Transverse colon (tissue), 4 donors: ENCODE data around the gene BICDL2.
"Not testable (repeated sequence)": the region's sequence is repeated elsewhere in the genome, so short reads cannot be mapped to it uniquely, and the experiment has no call there.

ENCODE experiments used
- EP300 ChIP-seq: sonication (generic); formaldehyde crosslinking; IDR thresholded peaks from one replicate; pipeline ENCODE4 v1.6.1; 2017; ENCODE audit warnings: antibody characterized with exemption, low read depth
- POLR2A ChIP-seq: fragments of 450-650 bp; IDR thresholded peaks from one replicate; pipeline ENCODE4 v1.6.1; 2016; ENCODE audit warnings: antibody characterized with exemption, mild to moderate bottlenecking, moderate library complexity
- POLR2AphosphoS5 ChIP-seq, 3 donors: sonication (generic); formaldehyde crosslinking; IDR thresholded peaks; one replicate each; pipeline ENCODE4 v1.6.1; 2016; ENCODE audit warnings: antibody characterized with exemption in 3 of 3
- TF ChIP-seq, protein P1 (sequence below), 5 experiments: fragments of 200-600 bp in 3 of 5; fragments of 450-650 bp in 2 of 5; sonication (generic) in 3 of 5; IDR thresholded peaks; 1 replicate in 2 of 5; 2 replicates in 3 of 5; pipeline ENCODE4 v1.5.1; 2016 to 2017; ENCODE audit warnings: antibody characterized with exemption in 5 of 5, inconsistent platforms in 3 of 5, mild to moderate bottlenecking in 2 of 5, moderate library complexity in 1 of 5

DNA sequence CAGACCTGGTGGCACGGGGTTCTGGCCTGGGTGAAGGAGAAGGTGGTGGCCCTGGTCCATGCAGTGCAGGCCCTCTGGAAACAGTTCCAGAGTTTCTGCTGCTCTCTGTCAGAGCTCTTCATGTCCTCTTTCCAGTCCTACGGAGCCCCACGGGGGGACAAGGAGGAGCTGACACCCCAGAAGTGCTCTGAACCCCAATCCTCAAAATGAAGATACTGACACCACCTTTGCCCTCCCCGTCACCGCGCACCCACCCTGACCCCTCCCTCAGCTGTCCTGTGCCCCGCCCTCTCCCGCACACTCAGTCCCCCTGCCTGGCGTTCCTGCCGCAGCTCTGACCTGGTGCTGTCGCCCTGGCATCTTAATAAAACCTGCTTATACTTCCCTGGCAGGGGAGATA is 32.4 kb upstream of the BICDL2 start:
- TF ChIP-seq, protein P1, sequence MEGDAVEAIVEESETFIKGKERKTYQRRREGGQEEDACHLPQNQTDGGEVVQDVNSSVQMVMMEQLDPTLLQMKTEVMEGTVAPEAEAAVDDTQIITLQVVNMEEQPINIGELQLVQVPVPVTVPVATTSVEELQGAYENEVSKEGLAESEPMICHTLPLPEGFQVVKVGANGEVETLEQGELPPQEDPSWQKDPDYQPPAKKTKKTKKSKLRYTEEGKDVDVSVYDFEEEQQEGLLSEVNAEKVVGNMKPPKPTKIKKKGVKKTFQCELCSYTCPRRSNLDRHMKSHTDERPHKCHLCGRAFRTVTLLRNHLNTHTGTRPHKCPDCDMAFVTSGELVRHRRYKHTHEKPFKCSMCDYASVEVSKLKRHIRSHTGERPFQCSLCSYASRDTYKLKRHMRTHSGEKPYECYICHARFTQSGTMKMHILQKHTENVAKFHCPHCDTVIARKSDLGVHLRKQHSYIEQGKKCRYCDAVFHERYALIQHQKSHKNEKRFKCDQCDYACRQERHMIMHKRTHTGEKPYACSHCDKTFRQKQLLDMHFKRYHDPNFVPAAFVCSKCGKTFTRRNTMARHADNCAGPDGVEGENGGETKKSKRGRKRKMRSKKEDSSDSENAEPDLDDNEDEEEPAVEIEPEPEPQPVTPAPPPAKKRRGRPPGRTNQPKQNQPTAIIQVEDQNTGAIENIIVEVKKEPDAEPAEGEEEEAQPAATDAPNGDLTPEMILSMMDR (IDR thresholded peaks at IDR 0.05): not testable (repeated sequence)
- not testable (repeated sequence) for TF ChIP-seq POLR2AphosphoS5 (IDR thresholded peaks at IDR 0.05); POLR2A; EP300
